H1 (cell line): ENCODE data around the gene NDRG4. TPM values are rescaled to one million over a fixed set of nuclear protein-coding genes. Genes with fewer than 3 reads are reported as not detected.

Source experiments
- CTCF ChIA-PET: fragments of 300-600 bp; sonication (Branson Sonifier 250); formaldehyde crosslinking; loops from one replicate; lab custom pipeline; 2021; ENCODE audit not compliant: partially characterized antibody; lab: Charles Lee
- POLR2A ChIA-PET: fragments of 300-600 bp; sonication (Branson Sonifier 250); formaldehyde crosslinking; loops from one replicate; lab custom pipeline; 2021; ENCODE audit warnings: inconsistent platforms; ENCODE audit not compliant: partially characterized antibody; lab: Charles Lee
- DNase-seq, 2 experiments: peaks; one replicate each; pipeline versions ENCODE4 v3.0.0 to v3.0.0-alpha.2; 2010 to 2022; ENCODE audit warnings: low spot score in 2 of 2, low read depth in 1 of 2, mixed read lengths in 1 of 2
- FAIRE-seq: peaks from 2 replicates; lab custom pipeline; 2011; peaks lifted over from hg19 to GRCh38; lab: Jason Lieb, UNC
- H2AFZ ChIP-seq: 2 replicates; pipeline ENCODE4 v1.8.1; 2012; ENCODE audit warnings: low read length, inconsistent platforms
- H2AK5ac ChIP-seq: 2 replicates; pipeline ENCODE4 v1.6.1; 2013; ENCODE audit warnings: low read depth, low read length
- H2BK120ac ChIP-seq: replicated peaks from 2 replicates; pipeline ENCODE3; 2013; ENCODE audit warnings: low read depth, low read length, inconsistent platforms
- H2BK12ac ChIP-seq: 2 replicates; pipeline ENCODE4 v1.6.1; 2013; ENCODE audit warnings: low read depth, low read length
- H2BK15ac ChIP-seq: 2 replicates; pipeline ENCODE4 v1.6.1; 2013; ENCODE audit warnings: low read length
- H2BK20ac ChIP-seq: 2 replicates; pipeline ENCODE4 v1.6.1; 2013; ENCODE audit warnings: low read length
- H2BK5ac ChIP-seq: 2 replicates; pipeline ENCODE4 v1.6.1; 2013; ENCODE audit warnings: low read depth, low read length
- H3K14ac ChIP-seq: 2 replicates; pipeline ENCODE4 v1.6.1; 2013; ENCODE audit warnings: inconsistent platforms; ENCODE audit not compliant: insufficient read length
- H3K18ac ChIP-seq: 2 replicates; pipeline ENCODE4 v1.6.1; 2013; ENCODE audit warnings: low read length; ENCODE audit errors: extremely low read depth
- H3K23ac ChIP-seq: 2 replicates; pipeline ENCODE4 v1.6.1; 2013; ENCODE audit warnings: inconsistent platforms; ENCODE audit not compliant: insufficient read length
- H3K23me2 ChIP-seq: 2 replicates; pipeline ENCODE4 v1.6.1; 2013; ENCODE audit warnings: low read depth, low read length
- H3K27ac ChIP-seq: 2 replicates; pipeline ENCODE4 v1.6.1; 2011; ENCODE audit warnings: low read depth, low read length, inconsistent platforms
- H3K27me3 ChIP-seq, 4 experiments: replicated peaks in 1 of 4; 1 replicate in 1 of 4; 2 replicates in 3 of 4; pipeline versions ENCODE4 v1.6.1 to v1.8.1; 2011 to 2013; ENCODE audit warnings: low read length in 3 of 4, mild to moderate bottlenecking in 3 of 4, inconsistent platforms in 2 of 4, mixed read lengths in 2 of 4, moderate library complexity in 1 of 4; ENCODE audit not compliant: control insufficient read depth in 3 of 4, insufficient read depth in 3 of 4; ENCODE audit errors: extremely low read depth in 1 of 4
- H3K36me3 ChIP-seq, 4 experiments: 2 replicates each; pipeline versions ENCODE4 v1.6.1 to v1.8.1; 2011 to 2013; ENCODE audit warnings: mild to moderate bottlenecking in 4 of 4, low read length in 3 of 4, moderate library complexity in 2 of 4, control low read depth in 1 of 4, inconsistent platforms in 1 of 4; ENCODE audit not compliant: insufficient read depth in 4 of 4, control insufficient read depth in 2 of 4
- H3K4ac ChIP-seq: replicated peaks from 2 replicates; pipeline ENCODE3; 2013; ENCODE audit warnings: low read length, low read depth, mixed read lengths, inconsistent platforms; ENCODE audit not compliant: insufficient read length
- H3K4me1 ChIP-seq, 4 experiments: replicated peaks in 1 of 4; 1 replicate in 1 of 4; 2 replicates in 3 of 4; pipeline versions ENCODE4 v1.6.1 to v1.8.1; 2011 to 2013; ENCODE audit warnings: low read length in 3 of 4, inconsistent platforms in 2 of 4, mixed read lengths in 1 of 4; ENCODE audit not compliant: insufficient read depth in 4 of 4, control insufficient read depth in 3 of 4
- H3K4me2 ChIP-seq, 2 experiments: 2 replicates each; pipeline versions ENCODE4 v1.6.1 to v1.8.1; 2011 to 2013; ENCODE audit warnings: low read depth in 2 of 2, low read length in 2 of 2, control low read depth in 1 of 2, inconsistent platforms in 1 of 2, mild to moderate bottlenecking in 1 of 2; ENCODE audit not compliant: insufficient read depth in 1 of 2
- H3K4me3 ChIP-seq, 4 experiments: fragments of 200-600, 300-600 bp in 1 of 4; sonication (generic), shearing (Covaris generic), sonication (Bioruptor Twin) in 1 of 4; 2 replicates each; pipeline versions ENCODE4 v1.5.1 to v1.8.1; 2011 to 2016; ENCODE audit warnings: low read length in 4 of 4, low read depth in 3 of 4, control low read depth in 2 of 4, inconsistent platforms in 2 of 4, mild to moderate bottlenecking in 2 of 4, mixed read lengths in 1 of 4, moderate library complexity in 1 of 4; ENCODE audit not compliant: insufficient read depth in 2 of 4; ENCODE audit errors: extremely low read depth in 1 of 4
- H3K56ac ChIP-seq: replicated peaks from 2 replicates; pipeline ENCODE3; 2013; ENCODE audit warnings: low read depth, mild to moderate bottlenecking, mixed read lengths, low read length, inconsistent platforms; ENCODE audit not compliant: insufficient read length
- H3K79me1 ChIP-seq: 2 replicates; pipeline ENCODE4 v1.6.1; 2013; ENCODE audit warnings: low read depth, low read length, control low read depth
- H3K79me2 ChIP-seq, 2 experiments: 2 replicates each; pipeline versions ENCODE4 v1.6.1 to v1.8.1; 2012 to 2013; ENCODE audit warnings: low read length in 2 of 2, mild to moderate bottlenecking in 2 of 2, inconsistent platforms in 1 of 2; ENCODE audit not compliant: insufficient read depth in 2 of 2, control insufficient read depth in 1 of 2
- H3K9ac ChIP-seq, 4 experiments: replicated peaks in 1 of 4; 1 replicate in 1 of 4; 2 replicates in 3 of 4; pipeline versions ENCODE4 v1.6.1 to v1.8.1; 2011 to 2013; ENCODE audit warnings: low read depth in 3 of 4, low read length in 3 of 4, control low read depth in 2 of 4, mild to moderate bottlenecking in 2 of 4, moderate library complexity in 2 of 4, inconsistent platforms in 1 of 4; ENCODE audit errors: extremely low read depth in 1 of 4
- H3K9me3 ChIP-seq, 2 experiments: 2 replicates each; pipeline versions ENCODE4 v1.6.1 to v1.8.1; 2012 to 2013; ENCODE audit warnings: mild to moderate bottlenecking in 2 of 2, moderate library complexity in 2 of 2, control low read depth in 1 of 2, inconsistent platforms in 1 of 2, low read depth in 1 of 2, low read length in 1 of 2, mixed read lengths in 1 of 2; ENCODE audit not compliant: insufficient read depth in 2 of 2
- H4K20me1 ChIP-seq, 2 experiments: replicated peaks in 1 of 2; 2 replicates each; pipeline versions ENCODE3 to v1.8.1; 2011 to 2013; ENCODE audit warnings: inconsistent platforms in 2 of 2, low read length in 2 of 2, mild to moderate bottlenecking in 1 of 2; ENCODE audit not compliant: insufficient read depth in 2 of 2, control insufficient read depth in 1 of 2
- H4K5ac ChIP-seq: 2 replicates; pipeline ENCODE4 v1.6.1; 2013; ENCODE audit warnings: low read length, low read depth, mixed read lengths, inconsistent platforms; ENCODE audit not compliant: insufficient read length
- H4K8ac ChIP-seq: 2 replicates; pipeline ENCODE4 v1.8.0; 2013; ENCODE audit warnings: mild to moderate bottlenecking, moderate library complexity, low read length, inconsistent platforms; ENCODE audit not compliant: insufficient read depth; ENCODE audit errors: extremely low read depth
- H4K91ac ChIP-seq: replicated peaks from 2 replicates; pipeline ENCODE3; 2013; ENCODE audit warnings: low read length, mixed read lengths, inconsistent platforms; ENCODE audit not compliant: insufficient read length
- CREB1 ChIP-seq: IDR thresholded peaks from 2 replicates; pipeline ENCODE4 v1.6.1; 2012; ENCODE audit warnings: inconsistent platforms
- CTBP2 ChIP-seq: IDR thresholded peaks from 2 replicates; pipeline ENCODE4 v1.7.0; 2011; ENCODE audit warnings: borderline replicate concordance, mild to moderate bottlenecking, moderate library complexity, mixed read lengths, low read length; ENCODE audit not compliant: insufficient read depth, insufficient read length
- HDAC2 ChIP-seq, 2 experiments: fragments of 300-600 bp in 1 of 2; sonication (generic) in 1 of 2; IDR thresholded peaks; 2 replicates each; pipeline ENCODE4 v1.6.1; 2011 to 2012; ENCODE audit warnings: low read depth in 2 of 2, low read length in 2 of 2, mild to moderate bottlenecking in 2 of 2, moderate library complexity in 2 of 2, borderline replicate concordance in 1 of 2, inconsistent platforms in 1 of 2
- RAD21 ChIP-seq, 2 experiments: IDR thresholded peaks in 1 of 2; conservative IDR thresholded peaks in 1 of 2; 2 replicates each; pipeline ENCODE4 v1.6.1; 2011; ENCODE audit warnings: low read depth in 2 of 2, low read length in 2 of 2, improper control_type of control experiment in 1 of 2, inconsistent platforms in 1 of 2, mild to moderate bottlenecking in 1 of 2, moderate library complexity in 1 of 2
- TAF7 ChIP-seq: optimal IDR thresholded peaks from 2 replicates; pipeline ENCODE3; 2011; ENCODE audit warnings: low read depth, mild to moderate bottlenecking, inconsistent platforms, low read length, moderate library complexity, borderline replicate concordance
- WGBS, 2 experiments: shearing (Covaris generic) in 1 of 2; methylation state at CpG; one replicate each; pipeline versions ENCODE4 v1.1.6 to v1.1.7; 2013 to 2015; ENCODE audit warnings: low lambda C conversion rate in 2 of 2, mixed read lengths in 2 of 2, inconsistent platforms in 1 of 2, low coverage in 1 of 2, missing lambda C conversion rate in 1 of 2; ENCODE audit not compliant: insufficient replicate concordance in 2 of 2, insufficient coverage in 1 of 2, insufficient read length in 1 of 2; ENCODE audit errors: extremely low coverage in 1 of 2, missing lambda C conversion rate in 1 of 2; 5-methylcytosine and 5-hydroxymethylcytosine counted together
- polyA plus RNA-seq, 7 experiments: library from polyadenylated mRNA; depleted of rRNA in 3 of 7; stranded (reverse) in 5 of 7; unstranded in 2 of 7; fragments of >200 nt in 5 of 7; fragments of 200-250 nt in 2 of 7; gene quantifications; 1 replicate in 5 of 7; 2 replicates in 1 of 7; 4 replicates in 1 of 7; pipeline versions ENCODE4 v1.2.1 to v1.2.3, GENCODE V29; 2011 to 2013; ENCODE audit warnings: missing spikeins in 2 of 7, mixed read lengths in 2 of 7
- total RNA-seq: library from RNA; stranded (reverse); fragmentation: NEBNext Ultra II Directional; extraction: Animal tissue kit (Norgen Biotek cat#: 25700); gene quantifications from 2 replicates; pipeline ENCODE4 v1.2.1, GENCODE V29; 2021
- TF ChIP-seq, protein P1 (sequence below), 3 experiments: IDR thresholded peaks; 1 replicate in 2 of 3; 2 replicates in 1 of 3; pipeline versions ENCODE4 v1.5.1 to v1.6.1; 2011; ENCODE audit warnings: low read length in 3 of 3, mild to moderate bottlenecking in 3 of 3, inconsistent platforms in 2 of 3, low read depth in 1 of 3, moderate library complexity in 1 of 3; ENCODE audit not compliant: insufficient read depth in 1 of 3; ENCODE audit errors: control extremely low read depth in 1 of 3

NDRG4 gene
- total and polyA plus RNA-seq, 2 of the 8 experiments (the other 6 are each of a cell fraction or from before 2014, with no cell fraction given): 20.8 to 30.9 TPM

DNA sequence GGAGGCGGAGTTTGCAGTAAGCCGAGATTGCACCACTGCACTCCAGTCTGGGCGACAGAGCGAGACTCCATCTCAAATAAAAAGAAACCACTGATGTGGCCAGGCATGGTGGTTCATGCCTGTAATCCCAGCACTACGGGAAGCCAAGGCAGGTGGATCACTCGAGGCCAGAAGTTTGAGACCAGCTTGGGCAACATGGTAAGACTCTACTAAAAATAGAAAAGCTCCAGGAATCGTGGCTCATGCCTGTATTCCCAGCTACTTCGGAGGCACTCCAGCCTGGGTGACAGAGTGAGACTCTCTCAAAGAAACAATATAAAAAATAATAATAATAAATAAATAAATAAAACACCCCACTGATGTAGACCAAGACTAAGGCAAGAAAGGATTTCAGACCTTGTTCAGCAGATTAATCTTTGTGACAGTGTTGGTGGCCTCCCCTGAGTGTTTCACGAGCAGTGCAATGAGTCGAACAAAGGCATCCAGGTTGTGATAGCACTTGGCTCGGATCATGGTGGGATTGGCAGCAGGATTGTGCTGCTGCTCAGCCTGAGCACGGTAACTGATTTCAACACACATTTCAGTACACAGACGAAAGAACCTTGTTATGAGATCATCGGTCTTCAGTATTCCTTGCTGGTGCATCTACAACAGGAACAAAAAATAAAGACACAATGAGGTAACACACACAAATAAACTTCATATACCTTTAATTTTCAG, 34.0 kb downstream of the NDRG4 start:
- FAIRE-seq: no peak
- CTCF ChIA-PET: no interaction called here

More for the DNA sequence above, 34.0 kb downstream of the NDRG4 start:
- H3K4ac ChIP-seq: no peak overlapping the region
- no peaks in the 10 kb centered on the region for H3K79me2 ChIP-seq
- no peak overlapping the region for H2BK20ac ChIP-seq
- no peak overlapping the region for H2BK12ac ChIP-seq
- no peak overlapping the region for H2AFZ ChIP-seq
- no peaks in the 10 kb centered on the region for H3K23me2 ChIP-seq
- H3K4me3 ChIP-seq: no peak overlapping the region
- H3K18ac ChIP-seq: no peak overlapping the region
- no peak overlapping the region for H2BK5ac ChIP-seq
- peaks cover 52 to 95% (median 81%) of the 10 kb centered on the region in 4 experiments for H3K36me3 ChIP-seq
- H4K20me1 ChIP-seq: peaks cover 4 to 7% of the 10 kb centered on the region in 2 experiments
- no peak overlapping the region for H3K9ac ChIP-seq
- H3K4me2 ChIP-seq: no peak overlapping the region
- no peak overlapping the region for H3K56ac ChIP-seq
- H3K14ac ChIP-seq: no peak overlapping the region
- no peaks in the 10 kb centered on the region for H3K9me3 ChIP-seq
- H4K5ac ChIP-seq: no peak overlapping the region
- no peaks in the 10 kb centered on the region for H3K4me1 ChIP-seq
- DNase-seq: no peak
- H4K91ac ChIP-seq: no peak overlapping the region
- WGBS, 2 experiments: 91% methylated on average over 14 of the region's 14 CpGs; no CpG with 5 or more reads in 1 of the 2 experiments
- H2AK5ac ChIP-seq: no peak overlapping the region
- POLR2A ChIA-PET: interaction anchor here (0.7 to 1.3 kb wide), 2 partner anchors 13 to 156 kb away, joined by 3 read pairs; no protein-coding TSS in a partner anchor
- H3K23ac ChIP-seq: no peak overlapping the region
- no peak overlapping the region for H2BK15ac ChIP-seq
- no peaks in the 10 kb centered on the region; the same call in 1 of the 2 replicates for H3K79me1 ChIP-seq
- no peak overlapping the region for H2BK120ac ChIP-seq
- no peak overlapping the region for H3K27ac ChIP-seq
- TF ChIP-seq TAF7 (no peak), CTBP2 (no peak), CREB1 (no peak), RAD21 (IDR thresholded peaks at IDR 0.05 in 1 of 2, conservative IDR thresholded peaks at IDR 0.05 in 1 of 2; ENCODE audit: low read depth in 2 of 2, low read length in 2 of 2) (no peak), HDAC2 (IDR thresholded peaks at IDR 0.05; ENCODE audit: borderline replicate concordance in 1 of 2, low read depth in 2 of 2, low read length in 2 of 2) (no peak)
- TF ChIP-seq, protein P1, sequence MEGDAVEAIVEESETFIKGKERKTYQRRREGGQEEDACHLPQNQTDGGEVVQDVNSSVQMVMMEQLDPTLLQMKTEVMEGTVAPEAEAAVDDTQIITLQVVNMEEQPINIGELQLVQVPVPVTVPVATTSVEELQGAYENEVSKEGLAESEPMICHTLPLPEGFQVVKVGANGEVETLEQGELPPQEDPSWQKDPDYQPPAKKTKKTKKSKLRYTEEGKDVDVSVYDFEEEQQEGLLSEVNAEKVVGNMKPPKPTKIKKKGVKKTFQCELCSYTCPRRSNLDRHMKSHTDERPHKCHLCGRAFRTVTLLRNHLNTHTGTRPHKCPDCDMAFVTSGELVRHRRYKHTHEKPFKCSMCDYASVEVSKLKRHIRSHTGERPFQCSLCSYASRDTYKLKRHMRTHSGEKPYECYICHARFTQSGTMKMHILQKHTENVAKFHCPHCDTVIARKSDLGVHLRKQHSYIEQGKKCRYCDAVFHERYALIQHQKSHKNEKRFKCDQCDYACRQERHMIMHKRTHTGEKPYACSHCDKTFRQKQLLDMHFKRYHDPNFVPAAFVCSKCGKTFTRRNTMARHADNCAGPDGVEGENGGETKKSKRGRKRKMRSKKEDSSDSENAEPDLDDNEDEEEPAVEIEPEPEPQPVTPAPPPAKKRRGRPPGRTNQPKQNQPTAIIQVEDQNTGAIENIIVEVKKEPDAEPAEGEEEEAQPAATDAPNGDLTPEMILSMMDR (IDR thresholded peaks at IDR 0.05; ENCODE audit: control extremely low read depth in 1 of 3, insufficient read depth in 1 of 3, low read depth in 1 of 3, low read length in 3 of 3): no peak
- TF ChIP-seq, all 59 proteins: peak for 0
- Histone ChIP-seq H3K27me3 (no peaks in the 10 kb centered on the region), H4K8ac (no peak overlapping the region)
